AG04450 (cell line): ENCODE data around the gene ARRDC1. TPM values are rescaled to one million over a fixed set of nuclear protein-coding genes. Genes with fewer than 3 reads are reported as not detected.

ENCODE experiments used
- CTCF ChIA-PET: fragments of 300-600, 350-600 bp; formaldehyde crosslinking; extraction: SDS; loops from one replicate; lab custom pipeline; 2022; ENCODE audit warnings: antibody characterized with exemption, inconsistent platforms; lab: Charles Lee
- POLR2A ChIA-PET: fragments of 350-600 bp; formaldehyde crosslinking; extraction: SDS; loops from one replicate; lab custom pipeline; 2021; ENCODE audit warnings: antibody characterized with exemption, inconsistent platforms; lab: Yijun Ruan, JAX
- DNase-seq: peaks from one replicate; pipeline ENCODE4 v3.0.0-alpha.2; 2011; ENCODE audit warnings: low read depth, low spot score
- H3K27ac ChIP-seq: one replicate; pipeline ENCODE4 v1.5.1; 2012; ENCODE audit warnings: low read depth, low read length, control low read depth
- H3K27me3 ChIP-seq: one replicate; pipeline ENCODE4 v1.6.0; 2012; ENCODE audit warnings: low read length; ENCODE audit not compliant: control insufficient read depth, insufficient read depth
- H3K4me3 ChIP-seq: 2 replicates; pipeline ENCODE4 v1.5.1; 2011; ENCODE audit warnings: mild to moderate bottlenecking, low read depth, low read length, control low read depth
- H3K9me3 ChIP-seq: 2 replicates; pipeline ENCODE4 v1.5.1; 2012; ENCODE audit warnings: low read length; ENCODE audit not compliant: control insufficient read depth, insufficient read depth
- CTCF ChIP-seq: IDR thresholded peaks from 2 replicates; pipeline ENCODE4 v1.5.1; 2011; ENCODE audit warnings: low read depth, low read length, control low read depth, inconsistent platforms
- polyA plus RNA-seq: library from polyadenylated mRNA; depleted of rRNA; stranded (reverse); fragments of >200 nt; gene quantifications from 2 replicates; pipeline ENCODE4 v1.2.3, GENCODE V29; 2011

Gene ARRDC1
- polyA plus RNA-seq, 1 experiment, result 12.1 TPM

- ChIA-PET CTCF (interaction anchor here (1.4 to 3.1 kb wide), 2 partner anchors 10 to 166 kb away, joined by 3 to 37 read pairs; partner anchors contain the start of genes DPH7 and EXD3), POLR2A (no interaction called here)
- H3K27ac ChIP-seq, result no peak overlapping the region
- no peak for TF ChIP-seq CTCF
- no peaks in the 10 kb centered on the region for H3K27me3 ChIP-seq
- H3K4me3 ChIP-seq, result peak overlapping the region; percentile 71
- DNase-seq, result no peak
- no peaks in the 10 kb centered on the region for H3K9me3 ChIP-seq
These were observed 16.6 kb upstream of the ARRDC1 start for GRCh38 chr9:137588891-137589290.

DNA sequence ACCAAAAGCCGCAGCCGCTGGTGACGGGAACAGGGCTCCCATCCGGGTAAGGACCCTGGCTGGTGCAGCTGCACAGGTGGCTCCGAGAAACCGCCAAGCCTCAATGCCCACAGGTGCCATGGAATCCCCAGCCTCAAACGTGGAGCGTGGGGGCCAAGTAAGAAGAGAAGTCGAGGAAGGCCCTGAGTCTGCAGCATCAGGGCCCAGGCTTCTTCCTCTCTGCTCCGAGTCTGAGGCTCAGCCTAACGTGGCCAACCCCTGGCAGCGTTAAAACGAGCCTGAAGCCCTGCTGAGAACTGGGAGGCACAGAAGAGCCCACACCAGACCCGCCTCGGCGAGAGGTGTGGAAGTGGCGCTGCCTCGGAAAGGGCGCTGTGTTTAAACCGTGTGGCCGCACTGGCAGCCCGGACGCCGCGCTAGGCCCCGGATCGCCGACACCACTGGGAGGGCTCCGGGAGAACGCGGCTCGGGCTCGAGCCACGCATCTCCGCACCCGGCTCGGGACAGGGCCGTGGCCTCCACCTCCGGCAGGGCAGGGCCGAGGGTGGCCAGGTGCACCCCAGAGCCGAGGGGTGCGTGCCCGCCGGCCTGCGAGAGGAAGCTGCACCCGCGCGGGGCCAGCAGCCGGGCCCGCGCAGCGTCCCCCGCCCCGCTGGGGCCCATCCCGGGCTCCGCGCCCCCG, 15.9 kb upstream of the ARRDC1 start:
- no peaks in the 10 kb centered on the region for H3K9me3 ChIP-seq
- ChIA-PET POLR2A (no interaction called here), CTCF (interaction anchor here (1.4 to 3.1 kb wide), 2 partner anchors 10 to 167 kb away, joined by 3 to 37 read pairs; partner anchors contain the start of genes DPH7 and EXD3)
- H3K27me3 ChIP-seq, result no peaks in the 10 kb centered on the region
- no peak overlapping the region for H3K27ac ChIP-seq
- no peak for TF ChIP-seq CTCF
- H3K4me3 ChIP-seq, result peak overlapping the region; percentile 71
- no peak for DNase-seq

- POLR2A ChIA-PET, result interaction anchor here (1.0 kb wide), 1 partner anchor 29 kb away, joined by 4 read pairs; the partner anchor contains the start of gene EHMT1
- Histone ChIP-seq H3K4me3 (peak overlapping the region; percentile 71), H3K27ac (no peak overlapping the region), H3K27me3 (no peaks in the 10 kb centered on the region), H3K9me3 (no peaks in the 10 kb centered on the region)
- TF ChIP-seq CTCF, result no peak
- CTCF ChIA-PET, result interaction anchor here (1.4 kb wide), 1 partner anchor 167 kb away, joined by 3 read pairs; the partner anchor contains the start of gene EXD3
- DNase-seq, result no peak
These were observed 15.4 kb upstream of the ARRDC1 start for GRCh38 chr9:137590123-137590468.

- DNase-seq, result peak; percentile 42
- Histone ChIP-seq H3K27me3 (no peaks in the 10 kb centered on the region), H3K4me3 (peak within 1 kb of the TSS; percentile 79), H3K9me3 (no peaks in the 10 kb centered on the region), H3K27ac (peak within 1 kb of the TSS; percentile 39)
- ChIA-PET POLR2A (interaction anchor here (0.6 to 1.1 kb wide), 4 partner anchors 11 to 28 kb away, joined by 3 to 5 read pairs (median 4); partner anchors contain the start of genes ARRDC1 and EHMT1), CTCF (no interaction called here)
- TF ChIP-seq CTCF, result no peak
These were observed 14.8 kb upstream of the ARRDC1 start, which contains the start of gene ZMYND19 for GRCh38 chr9:137590469-137591383. TSS of gene ZMYND19 (minus strand) at chr9:137590512. CDS start at chr9:137590263, 249 bp downstream.
